Type B pancreatic cell (in vitro differentiated cells): ENCODE data around the gene HOXB4. TPM values are rescaled to one million over a fixed set of nuclear protein-coding genes. Genes with fewer than 3 reads are reported as not detected.
A peak's percentile ranks its signal among the peaks of the same experiment; 100 is the strongest.

Experiments
- DNase-seq: peaks from one replicate; pipeline ENCODE4 v3.0.0; 2021; ENCODE audit warnings: mixed read lengths; ENCODE audit not compliant: unreplicated experiment; ENCODE audit errors: extremely low spot score
- H3K27ac Mint-ChIP-seq: 2 replicates; pipeline ENCODE4 v1.8.0; 2021; ENCODE audit warnings: mild to moderate bottlenecking, mixed read lengths
- H3K27me3 Mint-ChIP-seq: 2 replicates; pipeline ENCODE4 v1.8.0; 2021; ENCODE audit warnings: mixed read lengths
- H3K36me3 Mint-ChIP-seq: 2 replicates; pipeline ENCODE4 v1.8.0; 2021; ENCODE audit warnings: mixed read lengths
- H3K4me1 Mint-ChIP-seq: one replicate; pipeline ENCODE4 v1.8.0; 2021; ENCODE audit warnings: mixed read lengths; ENCODE audit not compliant: unreplicated experiment
- H3K4me3 Mint-ChIP-seq: 2 replicates; pipeline ENCODE4 v1.8.0; 2021; ENCODE audit warnings: mild to moderate bottlenecking, mixed read lengths
- H3K9me3 Mint-ChIP-seq: 2 replicates; pipeline ENCODE4 v1.8.0; 2021; ENCODE audit warnings: mixed read lengths
- CTCF ChIP-seq: fragments of 200-600 bp; sonication (generic); conservative IDR thresholded peaks from 2 replicates; pipeline ENCODE4 v1.5.0; 2021; ENCODE audit warnings: antibody characterized with exemption, mild to moderate bottlenecking
- total RNA-seq: library from RNA; stranded (reverse); gene quantifications from 2 replicates; pipeline ENCODE4 v1.2.1, GENCODE V29; 2021; ENCODE audit warnings: low replicate concordance

The HOXB4 gene
- total RNA-seq, 1 donor from 2014 or later, result 27.0 TPM

- Mint-ChIP-seq H3K4me3 (peak overlapping the region; percentile 88), H3K4me1 (peaks cover 9% of the 10 kb centered on the region), H3K27me3 (peaks cover 98% of the 10 kb centered on the region), H3K27ac (no peak overlapping the region), H3K36me3 (no peaks in the 10 kb centered on the region), H3K9me3 (no peaks in the 10 kb centered on the region)
- no peak for TF ChIP-seq CTCF
- no peak for DNase-seq
Measured at GRCh38 chr17:48624544-48625494, 46.7 kb upstream of the HOXB4 start.

- Mint-ChIP-seq H3K27ac (no peak overlapping the region), H3K4me1 (peaks cover 14% of the 10 kb centered on the region), H3K27me3 (peaks cover 98% of the 10 kb centered on the region), H3K36me3 (no peaks in the 10 kb centered on the region), H3K4me3 (peak overlapping the region; percentile 76), H3K9me3 (no peaks in the 10 kb centered on the region)
- DNase-seq, result no peak
- no peak for TF ChIP-seq CTCF
Measured at GRCh38 chr17:48624118-48624517, 46.0 kb upstream of the HOXB4 start.

- Mint-ChIP-seq H3K9me3 (no peaks in the 10 kb centered on the region), H3K36me3 (no peaks in the 10 kb centered on the region), H3K4me3 (peak overlapping the region; percentile 63), H3K27me3 (peaks cover 98% of the 10 kb centered on the region), H3K27ac (no peak overlapping the region), H3K4me1 (peaks cover 19% of the 10 kb centered on the region)
- no peak for DNase-seq
- TF ChIP-seq CTCF, result no peak
Measured at GRCh38 chr17:48623583-48623982, 45.4 kb upstream of the HOXB4 start.

- Mint-ChIP-seq H3K4me3 (no peak overlapping the region), H3K27me3 (peaks cover 98% of the 10 kb centered on the region), H3K4me1 (peaks cover 22% of the 10 kb centered on the region), H3K27ac (no peak overlapping the region), H3K36me3 (no peaks in the 10 kb centered on the region), H3K9me3 (no peaks in the 10 kb centered on the region)
- no peak for DNase-seq
- TF ChIP-seq CTCF, result no peak
Measured at GRCh38 chr17:48622857-48623256, 44.7 kb upstream of the HOXB4 start.

- Mint-ChIP-seq H3K27me3 (peaks cover 98% of the 10 kb centered on the region), H3K4me1 (peaks cover 26% of the 10 kb centered on the region), H3K36me3 (no peaks in the 10 kb centered on the region), H3K9me3 (no peaks in the 10 kb centered on the region), H3K4me3 (peak overlapping the region; percentile 78), H3K27ac (peak overlapping the region; percentile 64)
- no peak for DNase-seq
- no peak for TF ChIP-seq CTCF
Measured at GRCh38 chr17:48621410-48622392, 43.6 kb upstream of the HOXB4 start.
